CD14-positive monocyte (primary cell): ENCODE data around the gene CIRBP. TPM values are rescaled to one million over a fixed set of nuclear protein-coding genes. Genes with fewer than 3 reads are reported as not detected.

Experiments used
- DNase-seq, 3 donors: peaks; one replicate each; pipeline ENCODE4 v3.0.0-alpha.2; 2011 to 2022
- H2AFZ ChIP-seq: 2 replicates; pipeline ENCODE4 v1.6.0; 2012; ENCODE audit warnings: mild to moderate bottlenecking, low read depth, low read length, inconsistent platforms; ENCODE audit not compliant: insufficient read depth, poor library complexity, severe bottlenecking
- H3K27ac ChIP-seq, 2 donors: 1 replicate in 1 of 2; 2 replicates in 1 of 2; pipeline ENCODE4 v1.5.1; 2012 to 2013; ENCODE audit warnings: low read length in 2 of 2, control low read depth in 1 of 2, inconsistent platforms in 1 of 2, low read depth in 1 of 2, mild to moderate bottlenecking in 1 of 2
- H3K27me3 ChIP-seq, 2 donors: one replicate each; pipeline versions ENCODE4 v1.6.0 to v1.6.1; 2011 to 2013; ENCODE audit warnings: low read length in 2 of 2; ENCODE audit not compliant: control insufficient read depth in 2 of 2, insufficient read depth in 2 of 2
- H3K36me3 ChIP-seq, 2 donors: replicated peaks in 1 of 2; 1 replicate in 1 of 2; 2 replicates in 1 of 2; pipeline versions ENCODE4 v1.5.1 to v1.6.1; 2012 to 2013; ENCODE audit warnings: low read length in 2 of 2, control low read depth in 1 of 2, inconsistent platforms in 1 of 2, mild to moderate bottlenecking in 1 of 2; ENCODE audit not compliant: insufficient read depth in 2 of 2, control insufficient read depth in 1 of 2
- H3K4me1 ChIP-seq, 2 donors: 1 replicate in 1 of 2; 2 replicates in 1 of 2; pipeline versions ENCODE4 v1.5.1 to v1.6.1; 2012 to 2013; ENCODE audit warnings: low read length in 2 of 2, control low read depth in 1 of 2, inconsistent platforms in 1 of 2, mild to moderate bottlenecking in 1 of 2, moderate library complexity in 1 of 2; ENCODE audit not compliant: insufficient read depth in 2 of 2, control insufficient read depth in 1 of 2
- H3K4me2 ChIP-seq: replicated peaks from 2 replicates; pipeline ENCODE3; 2012; ENCODE audit warnings: low read length, moderate library complexity, mild to moderate bottlenecking; ENCODE audit not compliant: poor library complexity, severe bottlenecking; ENCODE audit errors: extremely low read depth
- H3K4me3 ChIP-seq, 3 experiments: fragments of 200-600 bp in 1 of 3; sonication (generic) in 1 of 3; replicated peaks in 1 of 3; 1 replicate in 2 of 3; 2 replicates in 1 of 3; pipeline ENCODE4 v1.5.1; 2011 to 2013; ENCODE audit warnings: low read length in 3 of 3, mild to moderate bottlenecking in 3 of 3, control low read depth in 2 of 3, low read depth in 2 of 3, inconsistent platforms in 1 of 3, moderate library complexity in 1 of 3
- H3K79me2 ChIP-seq: 2 replicates; pipeline ENCODE4 v1.6.0; 2012; ENCODE audit warnings: mild to moderate bottlenecking, control low read depth, inconsistent platforms, low read length, moderate library complexity; ENCODE audit not compliant: insufficient read depth
- H3K9ac ChIP-seq: 2 replicates; pipeline ENCODE4 v1.6.0; 2017; ENCODE audit warnings: low read length, mild to moderate bottlenecking; ENCODE audit not compliant: insufficient read depth, poor library complexity, severe bottlenecking
- H3K9me3 ChIP-seq, 2 donors: replicated peaks in 1 of 2; 1 replicate in 1 of 2; 2 replicates in 1 of 2; pipeline versions ENCODE4 v1.5.1 to v1.6.1; 2012 to 2013; ENCODE audit warnings: low read length in 2 of 2, control low read depth in 1 of 2; ENCODE audit not compliant: control insufficient read depth in 1 of 2, insufficient read depth in 1 of 2
- H4K20me1 ChIP-seq: 2 replicates; pipeline ENCODE4 v1.6.0; 2012; ENCODE audit warnings: mild to moderate bottlenecking, low read length, control low read depth, moderate library complexity; ENCODE audit not compliant: insufficient read depth
- H3K27ac Mint-ChIP-seq, 7 donors: one replicate each; pipeline ENCODE4 v1.8.0; 2020; ENCODE audit warnings: mild to moderate bottlenecking in 7 of 7, mixed read lengths in 7 of 7, moderate library complexity in 6 of 7, inconsistent platforms in 2 of 7
- H3K27me3 Mint-ChIP-seq, 3 donors: one replicate each; pipeline ENCODE4 v1.8.0; 2021 to 2022; ENCODE audit warnings: low read depth in 3 of 3, mild to moderate bottlenecking in 3 of 3, mixed read lengths in 3 of 3, moderate library complexity in 3 of 3, inconsistent platforms in 1 of 3
- H3K36me3 Mint-ChIP-seq, 2 donors: one replicate each; pipeline ENCODE4 v1.8.0; 2020; ENCODE audit warnings: mixed read lengths in 2 of 2, inconsistent platforms in 1 of 2, mild to moderate bottlenecking in 1 of 2
- H3K4me1 Mint-ChIP-seq: one replicate; pipeline ENCODE4 v1.8.0; 2020; ENCODE audit warnings: mild to moderate bottlenecking, mixed read lengths
- H3K4me3 Mint-ChIP-seq, 2 donors: one replicate each; pipeline ENCODE4 v1.8.0; 2020; ENCODE audit warnings: mild to moderate bottlenecking in 2 of 2, mixed read lengths in 2 of 2, moderate library complexity in 1 of 2
- H3K9me3 Mint-ChIP-seq, 7 donors: one replicate each; pipeline ENCODE4 v1.8.0; 2020 to 2022; ENCODE audit warnings: mixed read lengths in 7 of 7, mild to moderate bottlenecking in 6 of 7, moderate library complexity in 6 of 7, inconsistent platforms in 2 of 7
- CTCF ChIP-seq: fragments of 200-600 bp; IDR thresholded peaks from one replicate; pipeline ENCODE4 v1.8.0; 2022; ENCODE audit warnings: antibody characterized with exemption, mild to moderate bottlenecking
- WGBS: methylation state at CpG from one replicate; pipeline ENCODE4 v1.1.5; 2013; ENCODE audit warnings: missing lambda C conversion rate; ENCODE audit not compliant: insufficient coverage; 5-methylcytosine and 5-hydroxymethylcytosine counted together
- intact Hi-C, 2 donors: fragments of 100-400 bp; cut with micrococcal nuclease; formaldehyde crosslinking; loops; one replicate each; pipeline versions ENCODE4 v1.15.0 to v1.15.1; 2023
- polyA plus RNA-seq, 3 donors: library from polyadenylated mRNA; depleted of rRNA in 1 of 3; unstranded in 2 of 3; stranded (reverse) in 1 of 3; fragments of 300-500 nt in 2 of 3; fragments of >200 nt in 1 of 3; fragmentation: Illumina TruSeq in 2 of 3; gene quantifications; 1 replicate in 2 of 3; 2 replicates in 1 of 3; pipeline ENCODE4 v1.2.3, GENCODE V29; 2012 to 2021

Gene CIRBP
- polyA plus RNA-seq, 3 donors = 39.6 to 600 (median 51.1) TPM

- Histone ChIP-seq H3K79me2 (no peaks in the 10 kb centered on the region), H4K20me1 (peaks cover 41% of the 10 kb centered on the region), H3K9ac (no peak overlapping the region), H3K27ac (no peak overlapping the region), H3K4me2 (no peak overlapping the region), H3K27me3 (no peaks in the 10 kb centered on the region), H3K9me3 (no peaks in the 10 kb centered on the region), H3K4me1 (no peaks in the 10 kb centered on the region), H2AFZ (no peak overlapping the region), H3K36me3 (peaks cover 29 to 52% of the 10 kb centered on the region in 2 donors), H3K4me3 (no peak overlapping the region)
- H3K9me3 Mint-ChIP-seq = peaks cover 0 to 10% (median 3%) of the 10 kb centered on the region in 7 donors
- peaks cover 12 to 27% of the 10 kb centered on the region in 2 donors for H3K36me3 Mint-ChIP-seq
- peaks cover 3% of the 10 kb centered on the region for H3K4me1 Mint-ChIP-seq
- no peak overlapping the region for H3K4me3 Mint-ChIP-seq
- H3K27ac Mint-ChIP-seq = no peak overlapping the region
- DNase-seq = no peak
- intact Hi-C loops = no loop called here
- peaks cover 0 to 5% (median 4%) of the 10 kb centered on the region in 3 donors for H3K27me3 Mint-ChIP-seq
- WGBS = 97% methylated on average over 37 of the region's 56 CpGs
- TF ChIP-seq CTCF = no peak
These were observed 41.7 kb upstream of the CIRBP start for GRCh38 chr19:1227304-1228054.

GRCh38 chr19:1228161-1228957 is 40.8 kb upstream of the CIRBP start:
- peaks cover 0 to 5% (median 4%) of the 10 kb centered on the region in 3 donors for H3K27me3 Mint-ChIP-seq
- intact Hi-C loops = no loop called here
- Histone ChIP-seq H3K9ac (no peak overlapping the region), H3K9me3 (no peaks in the 10 kb centered on the region), H3K4me3 (no peak overlapping the region), H3K4me2 (no peak overlapping the region), H2AFZ (no peak overlapping the region), H3K27ac (no peak overlapping the region), H4K20me1 (peaks cover 32% of the 10 kb centered on the region), H3K27me3 (no peaks in the 10 kb centered on the region), H3K36me3 (peaks cover 21 to 43% of the 10 kb centered on the region in 2 donors), H3K79me2 (no peaks in the 10 kb centered on the region), H3K4me1 (no peaks in the 10 kb centered on the region)
- no peak for TF ChIP-seq CTCF
- DNase-seq = no peak
- H3K36me3 Mint-ChIP-seq = peaks cover 9 to 21% of the 10 kb centered on the region in 2 donors
- H3K4me3 Mint-ChIP-seq = no peak overlapping the region
- H3K4me1 Mint-ChIP-seq = peaks cover 6% of the 10 kb centered on the region
- WGBS = 97% methylated on average over 66 of the region's 100 CpGs
- H3K27ac Mint-ChIP-seq = no peak overlapping the region
- H3K9me3 Mint-ChIP-seq = peaks cover 0 to 10% (median 3%) of the 10 kb centered on the region in 7 donors
